MM.1S (cell line): ENCODE measurements around the gene SECISBP2.

Experiments used
- DNase-seq: peaks from one replicate; pipeline ENCODE4 v3.0.0-alpha.2; 2015
- H2AFZ ChIP-seq: fragments of 300-600 bp; sonication (generic); 2 replicates; pipeline ENCODE4 v1.6.0; 2016; ENCODE audit warnings: antibody characterized with exemption, low read length
- H3F3A ChIP-seq: fragments of 300-600 bp; sonication (generic); 2 replicates; pipeline ENCODE4 v1.6.1; 2016; ENCODE audit warnings: mild to moderate bottlenecking, antibody characterized with exemption, low read length, moderate library complexity, mixed read lengths; ENCODE audit not compliant: insufficient read depth
- H3K27ac ChIP-seq: fragments of 300-600 bp; sonication (generic); 2 replicates; pipeline ENCODE4 v1.5.1; 2016; ENCODE audit warnings: mild to moderate bottlenecking, low read length
- H3K27me3 ChIP-seq: fragments of 300-600 bp; sonication (generic); replicated peaks from 2 replicates; pipeline ENCODE4 v1.6.0; 2016; ENCODE audit warnings: low read length; ENCODE audit not compliant: insufficient read depth
- H3K36me3 ChIP-seq: fragments of 300-600 bp; sonication (generic); replicated peaks from 2 replicates; pipeline ENCODE4 v1.6.1; 2016; ENCODE audit warnings: mild to moderate bottlenecking, low read length, mixed read lengths; ENCODE audit not compliant: insufficient read depth
- H3K4me1 ChIP-seq: fragments of 300-600 bp; sonication (generic); 2 replicates; pipeline ENCODE4 v1.6.1; 2016; ENCODE audit warnings: low read length, mixed read lengths
- H3K4me2 ChIP-seq: fragments of 300-600 bp; sonication (generic); 2 replicates; pipeline ENCODE4 v1.6.0; 2016; ENCODE audit warnings: low read depth, low read length
- H3K4me3 ChIP-seq: fragments of 300-600 bp; sonication (generic); 2 replicates; pipeline ENCODE4 v1.5.1; 2016; ENCODE audit warnings: low read length, mixed read lengths
- H3K79me2 ChIP-seq: fragments of 300-600 bp; sonication (generic); 2 replicates; pipeline ENCODE4 v1.6.1; 2016; ENCODE audit warnings: mixed run types, low read length, mixed read lengths
- H3K9ac ChIP-seq: fragments of 300-600 bp; sonication (generic); 2 replicates; pipeline ENCODE4 v1.6.1; 2016; ENCODE audit warnings: low read length, mixed read lengths
- H3K9me2 ChIP-seq: fragments of 300-600 bp; sonication (generic); replicated peaks from 2 replicates; pipeline ENCODE4 v1.6.1; 2016; ENCODE audit warnings: mild to moderate bottlenecking, low read length, mixed read lengths; ENCODE audit not compliant: insufficient read depth
- H3K9me3 ChIP-seq: fragments of 300-600 bp; sonication (generic); replicated peaks from 2 replicates; pipeline ENCODE4 v1.6.1; 2016; ENCODE audit warnings: mild to moderate bottlenecking, low read length, mixed read lengths; ENCODE audit not compliant: insufficient read depth
- H4K20me1 ChIP-seq: fragments of 300-600 bp; sonication (generic); 2 replicates; pipeline ENCODE4 v1.6.1; 2016; ENCODE audit warnings: mild to moderate bottlenecking, low read length, moderate library complexity, mixed read lengths; ENCODE audit not compliant: insufficient read depth
- CTCF ChIP-seq: fragments of 300-600 bp; sonication (generic); IDR thresholded peaks from 2 replicates; pipeline ENCODE4 v1.5.1; 2016; ENCODE audit warnings: antibody characterized with exemption, low read length, mixed read lengths
- EZH2 ChIP-seq: fragments of 300-600 bp; sonication (generic); optimal IDR thresholded peaks from 2 replicates; pipeline ENCODE3; 2017; ENCODE audit warnings: low read depth, mild to moderate bottlenecking, antibody characterized with exemption, low read length, mixed read lengths
- EZH2phosphoT487 ChIP-seq: fragments of 300-600 bp; sonication (generic); IDR thresholded peaks from 2 replicates; pipeline ENCODE4 v1.6.1; 2018; ENCODE audit warnings: antibody characterized with exemption, low read length

SECISBP2 gene

DNA sequence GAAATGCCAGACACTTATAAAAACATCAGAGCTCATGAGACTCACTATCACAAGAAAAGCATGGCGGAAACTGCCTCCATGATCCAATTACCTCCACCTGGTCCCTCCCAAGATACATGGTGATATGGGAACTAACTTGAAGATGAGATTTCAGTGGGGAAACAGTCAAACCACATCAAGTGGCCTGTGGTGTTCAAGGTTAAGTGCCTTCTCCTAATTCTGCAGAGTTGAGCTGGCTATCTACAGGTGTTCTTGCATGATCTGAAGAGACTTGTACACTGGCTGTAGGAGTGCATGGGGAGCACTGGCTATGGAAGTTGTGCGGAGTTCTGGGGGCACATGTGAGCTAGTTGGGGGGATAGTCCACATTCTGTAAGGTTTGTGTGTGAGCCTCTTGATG is 41.3 kb upstream of the SECISBP2 start:
- Histone ChIP-seq H3K9me3 (no peaks in the 10 kb centered on the region), H3K4me3 (no peak overlapping the region), H3K9me2 (no peaks in the 10 kb centered on the region), H2AFZ (no peak overlapping the region), H3K4me1 (peaks cover 9% of the 10 kb centered on the region), H3K36me3 (no peaks in the 10 kb centered on the region), H3K79me2 (no peaks in the 10 kb centered on the region), H3K27me3 (no peaks in the 10 kb centered on the region; the same call in 1 of the 2 replicates), H4K20me1 (no peaks in the 10 kb centered on the region), H3K9ac (no peak overlapping the region), H3K27ac (no peak overlapping the region), H3F3A (0 out of 2 replicates have a peak, but pooled peaks cover 7% of the 10 kb centered on the region), H3K4me2 (no peak overlapping the region)
- no peak for TF ChIP-seq EZH2
- TF ChIP-seq CTCF = no peak
- no peak for TF ChIP-seq EZH2phosphoT487
- no peak for DNase-seq

- Histone ChIP-seq H3K4me3 (no peak overlapping the region), H3F3A (0 out of 2 replicates have a peak, but pooled peaks cover 7% of the 10 kb centered on the region), H3K36me3 (no peaks in the 10 kb centered on the region), H3K9ac (no peak overlapping the region), H3K9me2 (no peaks in the 10 kb centered on the region), H2AFZ (no peak overlapping the region), H3K27me3 (no peaks in the 10 kb centered on the region; the same call in 1 of the 2 replicates), H4K20me1 (no peaks in the 10 kb centered on the region), H3K79me2 (no peaks in the 10 kb centered on the region), H3K9me3 (no peaks in the 10 kb centered on the region), H3K4me2 (no peak overlapping the region), H3K27ac (no peak overlapping the region), H3K4me1 (peaks cover 9% of the 10 kb centered on the region)
- peak; percentile 35 for DNase-seq
- TF ChIP-seq CTCF = no peak
- no peak for TF ChIP-seq EZH2phosphoT487
- TF ChIP-seq EZH2 = no peak
These were observed 40.8 kb upstream of the SECISBP2 start for GRCh38 chr9:89277454-89277853.

DNA sequence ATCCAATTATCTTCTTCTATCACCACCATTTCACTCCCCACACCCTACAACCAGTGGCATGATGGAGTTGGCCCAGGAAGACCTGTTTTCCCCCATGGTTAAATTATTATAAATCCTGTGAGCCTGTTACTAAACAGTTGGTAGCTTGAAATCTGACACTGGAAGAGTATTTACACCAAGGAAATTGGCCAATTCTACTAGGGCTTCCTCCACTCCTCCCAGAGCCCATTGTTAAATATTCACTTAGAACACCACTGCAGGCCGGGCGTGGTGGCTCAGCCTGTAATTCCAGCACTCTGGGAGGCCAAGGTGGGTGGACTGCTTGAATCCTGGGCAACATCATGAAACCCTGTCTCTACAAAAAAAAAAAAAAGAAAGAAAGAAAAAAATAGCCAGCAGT is 39.7 kb upstream of the SECISBP2 start:
- no peaks in the 10 kb centered on the region for H3K79me2 ChIP-seq
- H4K20me1 ChIP-seq = no peaks in the 10 kb centered on the region
- no peak overlapping the region for H3K27ac ChIP-seq
- DNase-seq = no peak
- H3K9me3 ChIP-seq = no peaks in the 10 kb centered on the region
- no peak overlapping the region for H3K4me2 ChIP-seq
- H3K9me2 ChIP-seq = no peaks in the 10 kb centered on the region
- H3K27me3 ChIP-seq = no peaks in the 10 kb centered on the region; the same call in 1 of the 2 replicates
- no peak overlapping the region for H2AFZ ChIP-seq
- H3K9ac ChIP-seq = no peak overlapping the region
- H3F3A ChIP-seq = 0 out of 2 replicates have a peak, but pooled peaks cover 7% of the 10 kb centered on the region
- no peaks in the 10 kb centered on the region for H3K36me3 ChIP-seq
- H3K4me3 ChIP-seq = no peak overlapping the region
- TF ChIP-seq EZH2 (no peak), EZH2phosphoT487 (no peak)
- peaks cover 9% of the 10 kb centered on the region for H3K4me1 ChIP-seq

DNA sequence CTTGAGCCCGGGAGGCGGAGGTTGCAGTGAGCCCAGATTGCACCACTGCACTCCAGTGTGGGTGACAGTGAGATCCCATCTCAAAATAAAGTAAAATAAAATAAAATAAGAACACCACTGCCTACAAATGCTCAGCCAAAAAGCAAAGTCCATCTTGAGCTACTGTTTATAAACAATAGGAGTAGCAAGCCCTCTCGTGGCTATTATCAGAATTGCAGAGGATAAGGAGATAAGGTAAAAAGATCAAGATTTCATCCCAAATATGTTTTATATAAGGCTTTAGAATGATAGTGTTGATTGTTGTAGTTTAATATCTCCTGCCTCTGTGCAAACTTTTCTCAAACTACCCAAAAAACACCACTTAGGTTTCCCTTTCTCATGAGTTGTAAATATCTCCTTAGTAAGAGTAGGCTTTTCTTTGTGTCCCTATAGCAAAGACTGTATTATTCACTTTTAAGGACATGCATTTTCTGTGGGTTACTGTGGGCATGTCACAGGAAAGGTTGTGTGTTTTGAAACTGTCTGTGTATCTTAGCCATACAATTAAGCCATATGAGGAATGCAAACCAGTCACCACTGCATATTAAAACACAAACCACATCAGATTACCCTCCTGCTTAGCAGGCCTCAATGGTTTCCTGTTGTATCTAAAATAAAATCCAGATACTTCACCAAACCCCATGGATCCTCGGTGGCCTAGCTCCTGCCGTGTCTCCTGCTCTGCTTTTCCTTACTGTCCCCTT is 39.1 kb upstream of the SECISBP2 start:
- TF ChIP-seq CTCF (peak; percentile 63), EZH2 (no peak), EZH2phosphoT487 (no peak)
- DNase-seq = peak; percentile 50
- Histone ChIP-seq H3K27ac (no peak overlapping the region), H3K4me3 (no peak overlapping the region), H3K4me2 (no peak overlapping the region), H3K79me2 (no peaks in the 10 kb centered on the region), H3K9ac (no peak overlapping the region), H3F3A (0 out of 2 replicates have a peak, but pooled peaks cover 7% of the 10 kb centered on the region), H3K36me3 (no peaks in the 10 kb centered on the region), H3K9me3 (no peaks in the 10 kb centered on the region), H3K27me3 (no peaks in the 10 kb centered on the region; the same call in 1 of the 2 replicates), H2AFZ (no peak overlapping the region), H3K9me2 (no peaks in the 10 kb centered on the region), H3K4me1 (peaks cover 9% of the 10 kb centered on the region), H4K20me1 (no peaks in the 10 kb centered on the region)
